ENCODE results near the gene LDLRAD3.

The LDLRAD3 gene

DNA sequence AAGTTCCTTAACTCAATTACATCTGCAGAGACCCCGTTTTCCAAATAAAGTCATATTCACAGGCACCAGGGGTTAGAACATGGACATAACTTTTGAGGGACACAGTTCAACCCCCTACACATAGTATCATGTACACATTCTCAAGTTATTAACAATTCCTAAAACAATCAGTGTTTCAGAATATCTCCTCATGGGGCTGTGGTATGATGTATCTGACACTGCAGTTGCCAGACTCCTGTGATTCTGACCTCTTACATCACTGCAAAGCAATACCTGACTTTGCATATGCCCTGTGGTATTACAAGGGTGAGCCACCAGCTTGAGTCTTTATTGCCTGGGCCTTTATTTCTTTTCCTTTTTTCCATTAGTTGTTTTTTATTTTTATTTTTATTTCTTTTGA lies 203.6 kb downstream of the LDLRAD3 start:
- DNase-seq = no peak

DNA sequence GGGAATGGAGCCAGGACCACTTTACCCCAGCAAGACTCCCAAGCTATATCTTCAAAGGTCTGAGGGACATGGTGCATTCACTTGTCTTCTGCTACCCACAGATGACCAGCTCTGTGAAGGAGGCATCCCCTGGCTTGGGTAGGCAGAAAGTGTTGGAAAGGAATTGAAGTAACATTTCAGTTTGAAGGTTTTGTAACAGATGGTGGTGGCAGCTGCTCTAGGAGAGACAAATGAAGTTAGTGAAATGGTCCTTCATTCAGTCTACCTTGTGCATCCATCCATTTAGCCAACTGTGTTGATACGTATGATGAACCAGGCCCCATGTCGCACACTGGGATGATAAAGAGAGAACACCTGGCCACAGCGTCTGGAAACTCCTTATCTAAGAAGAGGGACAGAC lies 204.8 kb downstream of the LDLRAD3 start:
- no peak for DNase-seq

DNA sequence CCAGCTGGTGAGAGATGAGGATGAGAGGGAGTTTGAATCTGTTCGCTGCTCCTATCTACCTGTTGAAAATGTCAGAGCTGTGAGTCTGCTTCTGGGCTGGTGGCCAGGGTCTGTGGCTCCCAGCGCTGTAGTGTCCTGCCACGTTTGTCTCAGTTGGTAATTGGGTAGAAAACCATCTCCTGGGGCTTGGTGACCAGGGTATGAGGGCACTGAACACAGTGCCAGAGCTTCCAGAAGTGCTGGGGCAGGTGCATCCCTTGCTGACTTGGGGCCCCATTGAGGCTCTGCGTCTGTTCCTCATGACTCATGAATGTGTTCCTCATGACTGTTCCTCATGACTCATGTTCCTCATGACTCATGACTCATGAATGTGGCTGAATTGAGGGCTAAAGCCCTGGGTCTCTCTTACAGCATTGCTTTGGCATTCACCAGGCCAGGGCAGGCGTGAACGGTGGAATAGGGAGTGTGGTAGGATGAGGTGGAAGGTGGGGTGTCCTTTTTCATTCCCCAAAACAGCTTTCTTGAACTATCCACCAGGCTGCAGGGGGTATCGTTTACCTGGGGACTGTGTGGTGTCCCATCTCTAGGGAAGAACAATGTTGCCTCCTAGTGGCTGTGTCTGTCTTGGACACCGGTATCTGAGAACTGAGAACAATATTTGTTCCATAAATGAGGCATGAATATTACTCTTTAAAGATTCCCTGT lies 205.8 kb downstream of the LDLRAD3 start:
- DNase-seq = no peak

DNA sequence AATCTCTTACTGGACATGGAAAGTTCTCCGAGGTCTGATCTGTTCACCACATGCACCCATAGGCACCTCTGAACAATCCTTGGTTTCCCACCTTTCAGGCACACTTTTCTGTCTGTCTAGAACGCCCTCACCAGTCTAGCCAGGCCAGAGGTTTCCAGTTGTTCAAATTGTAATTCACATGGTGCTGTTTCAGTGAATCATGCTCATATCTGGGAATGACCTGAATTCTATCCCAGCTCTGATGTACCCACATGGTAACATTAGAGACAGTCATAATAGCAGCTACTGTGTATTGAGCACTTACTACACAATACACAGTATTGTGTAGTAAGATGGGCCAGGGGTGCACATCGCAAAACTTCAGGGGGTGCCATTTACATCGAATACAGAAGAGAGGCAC lies 207.1 kb downstream of the LDLRAD3 start:
- no peak for DNase-seq

DNA sequence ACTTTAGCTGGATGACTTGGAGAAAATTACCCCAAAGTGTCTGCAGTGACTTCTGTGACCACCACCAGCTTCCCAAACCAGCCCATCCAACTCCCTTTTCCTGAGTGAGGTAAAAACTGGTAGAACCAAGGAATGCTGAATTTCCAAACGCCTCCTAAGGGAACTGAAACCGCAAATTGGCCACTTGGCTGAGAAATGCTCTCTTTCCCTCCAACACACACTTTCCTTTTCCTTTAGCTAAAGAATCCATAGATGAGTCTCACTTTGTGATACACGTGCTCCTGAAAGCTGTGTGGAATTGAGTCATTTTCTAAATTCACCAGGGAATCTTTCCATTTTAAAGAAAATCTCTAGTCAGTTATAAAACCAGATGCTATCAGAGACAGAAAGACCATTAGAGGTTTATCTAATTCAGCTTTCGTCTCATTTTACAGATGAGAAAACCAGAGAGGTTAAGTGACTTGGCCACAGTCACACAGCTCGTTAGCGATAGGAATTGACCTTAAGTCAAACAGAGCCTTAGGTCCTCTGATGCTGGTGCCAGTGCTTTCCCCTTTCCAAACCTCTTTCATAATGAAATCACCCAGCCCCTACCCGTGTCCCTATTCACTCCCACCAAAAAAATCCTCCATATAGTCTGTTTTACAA lies 208.2 kb downstream of the LDLRAD3 start:
- no peak for DNase-seq

DNA sequence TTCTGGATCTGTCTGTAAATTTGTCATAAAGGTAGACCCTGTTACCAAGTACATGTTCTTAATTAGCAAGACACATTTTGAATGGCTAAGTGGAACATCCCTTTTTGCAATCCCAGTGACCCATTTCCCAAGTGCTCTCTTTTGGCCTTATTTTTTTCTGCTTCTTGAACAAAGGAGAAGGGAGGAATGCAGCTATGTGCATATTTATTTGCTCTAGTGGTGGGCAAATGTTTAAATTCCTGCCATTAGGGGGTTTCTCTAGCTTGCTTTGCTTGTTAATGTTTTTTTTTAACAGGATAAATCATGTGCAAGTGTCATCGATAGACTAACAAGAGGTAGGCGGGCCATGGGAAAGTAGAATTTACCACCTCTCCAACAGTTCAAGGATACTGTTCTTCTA lies 209.7 kb downstream of the LDLRAD3 start:
- DNase-seq = no peak

DNA sequence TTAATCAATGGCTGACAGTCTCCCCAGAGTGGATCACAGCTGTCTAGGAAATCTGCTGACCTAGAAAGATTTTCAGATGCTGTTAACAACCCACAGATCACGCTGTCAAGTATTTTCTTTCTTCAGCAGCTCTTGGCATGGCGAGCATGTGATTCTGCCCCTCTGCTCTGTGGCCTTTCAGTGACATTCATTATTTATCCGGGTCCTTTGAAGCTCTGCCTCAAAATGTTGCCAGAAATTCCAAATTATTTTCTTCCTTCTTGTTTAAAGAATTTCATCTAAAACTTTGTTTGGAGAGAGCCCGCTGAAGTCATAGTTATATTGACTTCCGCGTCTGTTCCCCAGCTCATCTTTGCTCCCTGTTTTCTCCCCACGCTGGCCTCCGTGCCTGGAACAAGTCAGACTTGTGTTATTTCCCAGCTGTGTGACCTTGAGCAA lies 211.3 kb downstream of the LDLRAD3 start:
- no peak for DNase-seq

DNA sequence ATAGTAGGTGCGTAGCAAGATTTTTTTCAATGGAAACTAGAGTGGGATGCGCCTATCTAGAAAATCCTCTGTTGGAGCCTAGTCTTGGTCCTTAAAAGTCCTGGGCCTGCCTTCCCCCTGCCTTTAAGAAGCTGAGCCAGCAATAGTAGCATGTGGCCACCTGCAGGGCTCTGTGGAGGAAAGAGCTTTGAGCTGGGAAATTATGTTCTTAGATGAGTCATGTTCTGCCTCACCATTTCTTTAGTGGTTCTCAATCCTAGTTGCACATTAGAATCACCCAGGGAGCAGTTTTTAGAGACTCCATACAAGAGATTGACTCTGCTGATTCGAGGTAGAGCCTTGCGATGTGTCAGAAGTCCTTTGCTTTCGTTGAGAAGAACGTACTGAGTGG lies 211.9 kb downstream of the LDLRAD3 start:
- DNase-seq = no peak

DNA sequence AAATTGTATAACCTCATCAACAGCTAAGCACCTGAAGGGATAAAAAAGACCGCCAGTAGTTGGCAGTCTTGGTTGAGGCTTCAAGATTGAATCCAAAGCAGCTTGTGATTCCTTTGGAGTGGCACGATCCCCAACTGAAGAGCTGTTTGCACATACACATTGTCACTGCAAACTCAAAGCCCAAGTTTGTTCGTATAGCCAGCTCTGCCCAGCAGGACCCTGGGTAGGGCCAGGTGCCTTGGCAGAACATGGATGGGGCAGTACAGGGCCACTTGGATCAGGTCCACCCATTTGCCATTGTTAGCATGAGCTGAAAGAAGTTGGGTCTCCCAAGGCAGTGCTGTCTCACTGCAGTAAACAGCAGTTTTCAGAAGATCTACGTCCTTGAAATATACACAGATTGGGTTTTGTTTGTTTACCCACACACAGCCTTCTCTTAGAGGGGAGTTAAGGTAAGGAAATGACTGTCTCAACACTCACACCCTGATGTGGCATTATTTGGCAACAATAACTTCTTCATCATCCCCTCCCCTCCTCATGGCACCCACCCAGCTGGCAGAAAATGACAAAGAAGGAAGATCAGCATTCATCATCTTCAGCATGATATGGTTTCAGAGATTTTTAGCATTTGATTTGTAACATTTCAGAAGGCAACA lies 212.4 kb downstream of the LDLRAD3 start:
- DNase-seq = no peak

DNA sequence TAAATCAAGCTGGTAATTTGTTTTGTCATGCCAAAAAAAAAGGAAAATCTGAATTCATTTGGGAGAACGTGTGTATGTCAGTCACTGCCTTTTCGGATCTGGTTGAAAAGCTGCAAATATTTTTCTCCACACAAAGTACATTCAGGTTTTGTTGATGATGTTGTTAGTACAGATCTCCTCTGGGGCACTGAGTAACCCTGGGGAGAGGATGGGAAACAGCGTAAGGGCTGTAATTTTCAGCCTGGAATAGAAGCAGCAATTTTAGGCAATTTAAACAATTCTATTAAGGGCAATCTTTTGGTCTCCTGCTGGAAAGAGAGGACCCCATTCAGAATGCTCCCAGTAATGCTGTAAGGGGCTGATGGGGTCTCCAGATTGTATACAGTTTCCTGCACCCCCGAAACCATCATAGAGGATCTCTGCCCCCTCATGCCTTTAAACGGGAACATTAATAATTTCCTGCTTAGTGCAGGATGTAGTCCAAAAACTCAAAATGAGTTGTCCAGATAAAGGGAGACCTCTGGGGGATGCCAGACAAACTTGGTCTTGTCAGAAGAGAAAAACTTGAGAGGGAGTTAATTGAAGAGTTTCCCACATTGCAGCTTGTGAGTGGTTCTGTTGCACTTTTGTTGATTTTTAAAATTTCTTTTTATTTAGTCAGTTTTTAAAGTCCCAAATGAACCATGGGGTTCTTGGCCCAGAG lies 213.1 kb downstream of the LDLRAD3 start:
- DNase-seq = no peak

DNA sequence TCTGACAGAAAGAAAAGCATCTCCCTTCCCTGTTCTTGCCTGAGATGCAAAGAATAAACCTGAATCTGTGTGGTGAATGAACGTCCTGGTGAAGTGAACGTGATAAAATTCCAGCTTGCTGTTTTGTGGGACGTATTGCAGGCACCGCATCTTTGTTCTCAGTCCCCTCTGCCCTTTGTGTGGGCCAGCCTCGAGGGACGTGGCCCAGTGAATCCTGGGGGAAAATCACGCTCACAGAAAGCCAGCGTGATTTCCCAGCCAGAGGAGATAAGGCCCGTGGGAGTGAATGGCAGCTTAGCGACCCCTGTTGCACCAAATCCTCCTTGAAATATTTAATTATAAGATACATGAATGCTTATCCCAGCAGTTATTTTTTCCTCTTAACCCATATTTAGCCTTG lies 216.2 kb downstream of the LDLRAD3 start:
- no peak for DNase-seq

DNA sequence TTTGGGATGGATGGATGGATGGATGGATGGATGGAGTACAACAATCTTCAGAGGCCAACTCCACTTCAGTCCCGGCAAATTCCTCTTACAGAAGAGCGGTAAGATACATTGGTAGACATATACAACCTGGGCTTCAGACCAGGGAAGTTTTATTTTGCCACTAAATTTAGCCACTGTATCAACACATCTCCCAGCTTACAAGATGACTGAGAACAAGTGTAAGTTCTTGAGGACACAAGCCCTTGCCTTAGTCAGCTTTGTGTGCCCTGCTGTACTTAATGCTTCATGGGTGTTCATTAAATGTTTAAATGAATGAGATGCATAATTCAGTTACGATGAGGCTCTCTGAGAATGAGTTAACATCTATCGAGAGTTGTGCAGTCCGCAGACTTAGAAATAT lies 217.7 kb downstream of the LDLRAD3 start:
- no peak for DNase-seq

DNA sequence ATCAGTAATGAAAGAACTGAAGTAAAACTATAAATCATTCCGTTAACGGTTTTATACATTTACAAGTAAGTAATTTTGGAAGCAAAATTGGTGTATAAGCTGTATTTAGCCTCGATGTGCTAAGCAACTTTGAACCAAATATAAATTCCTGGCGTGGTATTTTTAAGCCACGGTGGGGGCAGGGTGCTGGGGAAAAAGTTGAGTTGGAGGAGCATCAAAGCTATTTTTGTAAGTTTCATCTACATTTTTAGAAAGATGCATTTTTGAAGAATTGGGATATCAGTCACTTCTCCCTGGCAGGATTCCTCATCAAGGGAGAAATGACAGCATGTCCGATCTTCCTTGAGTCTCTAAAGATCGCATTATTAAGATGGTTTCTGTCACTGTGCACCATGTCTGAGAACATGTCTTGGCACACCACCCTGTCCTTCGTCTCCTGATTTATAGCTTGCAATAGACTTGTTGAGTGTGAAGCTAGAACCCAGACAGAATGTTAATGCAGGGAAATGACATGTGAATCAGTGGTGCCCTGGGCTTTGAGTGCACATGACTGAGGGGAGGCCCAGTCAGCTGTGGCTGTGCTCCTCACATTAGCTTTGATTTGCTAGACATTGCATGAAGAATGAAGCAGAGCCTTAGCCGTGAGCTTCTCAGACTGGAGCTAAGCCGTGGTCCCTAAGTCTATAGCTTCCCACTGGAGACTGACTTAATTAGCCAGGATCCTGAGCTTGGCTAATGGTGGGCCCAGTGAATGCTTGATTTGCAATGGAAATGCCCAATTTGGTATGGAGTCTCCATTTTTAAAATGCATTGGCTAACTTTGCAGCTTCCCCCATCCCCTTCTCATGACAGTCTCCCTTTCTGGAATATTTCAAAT lies 218.4 kb downstream of the LDLRAD3 start:
- no peak for DNase-seq

DNA sequence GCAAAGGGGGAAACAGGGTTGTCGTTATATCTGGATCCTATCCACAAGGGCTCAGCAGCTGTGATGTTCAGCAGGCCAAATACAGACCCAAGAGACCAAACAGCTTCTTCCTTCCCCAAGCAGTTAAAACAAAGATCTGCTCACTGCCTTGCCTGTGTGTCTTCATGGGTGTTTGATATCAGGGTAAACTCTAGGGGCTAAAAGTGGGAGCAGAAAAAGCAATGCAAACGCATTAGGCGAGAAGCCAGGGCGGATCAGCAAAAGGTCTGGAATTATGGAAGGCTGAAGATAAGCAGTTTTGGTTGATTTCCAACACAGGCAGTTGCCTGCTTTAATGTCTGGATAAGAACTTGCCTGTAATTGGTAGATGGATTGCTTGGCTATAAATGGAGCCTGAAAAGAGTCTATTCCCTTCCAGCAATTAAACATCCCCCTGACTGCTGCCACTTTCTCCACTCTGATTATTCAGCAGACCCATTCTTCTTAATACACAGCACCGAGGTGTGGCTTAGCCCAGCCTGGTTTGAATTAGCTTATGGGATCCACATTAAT lies 219.1 kb downstream of the LDLRAD3 start:
- peak; percentile 52 for DNase-seq

DNA sequence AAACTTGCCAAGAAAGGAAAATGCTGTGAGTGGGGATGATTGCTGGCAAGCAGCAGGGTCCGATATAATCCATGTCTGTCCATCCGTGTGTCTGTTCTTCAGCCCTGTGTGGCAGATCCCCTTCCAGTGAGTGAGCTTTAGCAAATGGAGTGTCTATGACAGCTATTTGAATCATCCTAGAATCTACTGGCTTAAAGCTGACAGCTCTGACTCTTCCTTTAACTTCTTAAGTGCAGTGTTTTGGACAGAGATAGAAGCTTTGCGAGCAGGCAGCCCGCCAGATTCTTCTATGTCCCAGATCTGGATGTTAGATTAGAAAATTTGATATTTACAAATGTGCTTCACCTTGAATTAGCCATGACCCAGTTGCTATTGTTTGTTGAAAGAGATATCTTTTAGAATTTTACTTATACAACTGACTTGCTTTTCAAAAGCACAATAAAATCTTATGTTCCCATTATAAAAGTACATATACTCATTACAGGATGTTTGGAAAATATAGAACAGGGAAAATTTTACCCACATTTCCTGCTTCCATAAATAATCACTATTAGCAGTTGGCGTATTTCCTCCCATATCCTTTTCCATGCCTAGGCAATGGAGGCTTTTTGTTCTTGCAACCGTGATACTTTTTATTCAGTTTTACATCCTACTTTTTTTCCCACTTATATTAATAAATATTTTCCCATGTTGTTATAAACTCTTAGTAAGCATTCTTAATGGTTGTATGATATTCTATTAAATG lies 220.8 kb downstream of the LDLRAD3 start:
- no peak for DNase-seq

DNA sequence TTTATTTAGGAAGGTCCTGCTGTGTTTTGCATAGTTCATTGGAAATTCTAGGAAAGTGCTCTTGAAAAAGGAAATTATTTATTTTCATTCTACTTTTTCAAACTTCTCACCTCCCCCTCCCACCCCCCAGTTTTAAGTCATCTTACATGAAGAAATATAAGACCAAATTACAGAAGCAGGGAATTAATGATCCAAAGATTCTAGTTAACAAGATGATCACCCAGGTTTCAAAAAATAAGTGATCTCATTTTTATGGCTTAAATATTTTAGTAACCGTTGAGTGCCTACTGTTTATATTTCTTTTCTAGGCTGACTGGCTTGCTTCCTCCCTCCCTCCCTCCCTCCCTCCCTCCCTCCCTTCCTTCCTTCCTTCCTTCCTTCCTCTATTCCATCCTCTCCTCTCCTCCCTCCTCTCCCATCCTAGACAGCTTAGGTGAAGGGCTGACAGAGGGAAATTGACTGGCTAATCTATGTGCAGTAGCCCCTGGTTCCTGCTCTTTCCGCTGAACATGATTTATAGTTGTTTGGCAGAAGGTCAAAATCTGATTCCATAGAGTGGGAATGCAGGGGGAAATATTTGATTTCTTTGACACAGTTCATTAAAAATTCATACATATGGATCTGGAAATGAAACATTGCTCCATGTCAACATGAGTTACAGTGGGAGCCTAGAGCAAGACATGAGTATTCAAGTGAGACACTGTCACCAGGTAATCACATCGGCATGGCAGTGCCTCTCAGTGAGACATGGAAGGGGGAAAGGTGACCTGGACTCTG lies 221.9 kb downstream of the LDLRAD3 start:
- no peak for DNase-seq

DNA sequence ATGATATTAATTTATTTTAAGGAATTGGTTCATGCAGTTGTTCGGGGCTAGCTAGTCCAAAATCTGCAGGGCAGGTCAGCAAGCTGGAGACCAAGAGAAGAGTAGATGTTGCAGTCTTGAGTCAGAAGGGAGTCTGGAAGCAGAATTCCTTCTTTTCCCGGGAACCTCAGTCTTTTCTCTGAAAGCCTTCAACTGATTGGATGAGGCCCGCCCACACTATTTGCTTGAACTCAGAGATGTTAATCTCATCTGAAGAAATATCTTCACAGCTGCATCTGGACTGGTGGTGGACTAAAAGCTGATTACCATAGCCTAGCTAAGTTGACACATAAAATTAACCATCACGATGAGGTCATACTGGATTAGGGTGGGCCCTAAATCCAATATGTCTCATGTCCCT lies 223.2 kb downstream of the LDLRAD3 start:
- no peak for DNase-seq

DNA sequence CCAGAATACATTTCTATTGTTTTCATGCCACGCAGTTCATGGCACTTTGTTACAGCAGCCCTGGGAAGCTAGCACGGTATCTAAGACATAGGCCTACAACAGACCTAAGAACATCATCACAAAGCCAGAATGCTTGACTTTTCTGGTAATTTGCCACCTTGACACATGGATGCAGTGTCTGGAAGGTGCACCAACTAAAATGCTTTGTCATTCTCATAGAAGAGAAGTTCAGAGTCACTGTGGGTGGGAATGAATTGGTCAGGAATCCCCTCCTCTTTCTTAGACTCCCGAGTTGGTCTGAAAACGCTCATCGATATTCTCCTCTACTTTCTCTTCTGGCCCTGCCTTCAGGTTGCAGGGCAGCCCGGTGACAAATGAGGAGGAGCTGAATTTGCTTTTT lies 223.9 kb downstream of the LDLRAD3 start:
- DNase-seq = no peak

DNA sequence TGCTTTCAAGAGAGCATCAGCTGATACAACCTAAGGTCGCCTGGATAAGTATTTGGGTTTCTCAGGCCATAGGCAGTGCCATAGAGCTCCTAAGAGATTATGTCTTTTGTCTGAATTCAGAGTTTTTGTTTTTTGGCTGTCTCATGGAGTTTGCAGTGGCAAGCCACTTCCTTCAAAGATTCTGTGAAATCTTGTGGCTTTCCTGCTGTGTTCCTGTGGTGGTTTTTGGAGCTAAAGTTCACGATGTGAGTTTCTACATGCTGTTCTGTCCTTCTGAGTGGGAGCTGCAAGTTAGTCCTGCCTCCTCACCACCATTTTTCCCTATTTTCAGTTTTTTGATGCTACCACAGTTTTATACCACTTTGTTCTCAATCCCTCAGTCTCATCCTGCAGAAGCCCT lies 234.0 kb downstream of the LDLRAD3 start:
- no peak for DNase-seq

DNA sequence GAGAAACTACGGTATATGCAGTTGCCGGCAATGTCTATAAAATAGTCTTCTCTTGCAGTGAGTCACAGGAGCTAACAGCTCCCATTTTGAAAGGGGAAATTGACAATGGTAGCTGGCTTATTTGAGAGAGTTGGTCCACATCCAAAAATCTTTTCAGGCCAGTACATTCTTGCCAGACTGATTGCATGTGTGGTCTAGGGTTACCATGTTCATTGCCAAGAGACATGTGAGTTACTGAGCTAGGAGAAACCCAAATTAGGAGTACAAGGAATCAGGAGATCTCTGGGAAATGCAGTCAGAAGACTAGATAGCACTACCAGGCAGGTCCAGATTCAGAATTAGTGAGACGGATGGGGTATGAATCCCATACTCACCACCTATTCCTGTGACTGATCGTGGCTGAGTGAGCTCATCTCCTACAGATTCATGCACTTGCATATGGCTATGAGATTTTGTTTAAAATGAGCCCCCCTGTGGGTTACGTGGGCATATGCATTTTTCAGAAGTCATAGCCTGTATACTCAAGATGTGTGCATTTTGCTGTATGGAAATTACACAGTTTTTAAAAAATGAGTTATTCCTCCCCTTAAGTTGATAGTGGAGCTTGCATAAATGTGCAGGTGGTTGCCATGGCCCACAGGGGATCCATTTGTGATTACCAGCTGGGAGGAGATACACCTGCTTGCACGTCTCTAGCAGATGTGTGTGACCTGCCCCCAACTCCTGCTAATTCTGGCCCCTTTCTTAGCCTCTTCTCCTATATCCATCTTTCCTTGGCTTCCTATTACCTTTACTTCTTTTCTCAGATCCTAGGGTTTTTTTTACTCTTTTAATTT lies 242.7 kb downstream of the LDLRAD3 start:
- DNase-seq = peak; percentile 75
